GM18867 (cell line): ENCODE data around the gene CHD1.

Source experiments
- ATAC-seq: cut with Tn5 transposase; IDR thresholded peaks from one replicate; pipeline ENCODE4 v1.9.1; 2021; ENCODE audit warnings: mild to moderate bottlenecking, moderate library complexity; ENCODE audit not compliant: unreplicated experiment

Gene CHD1

DNA sequence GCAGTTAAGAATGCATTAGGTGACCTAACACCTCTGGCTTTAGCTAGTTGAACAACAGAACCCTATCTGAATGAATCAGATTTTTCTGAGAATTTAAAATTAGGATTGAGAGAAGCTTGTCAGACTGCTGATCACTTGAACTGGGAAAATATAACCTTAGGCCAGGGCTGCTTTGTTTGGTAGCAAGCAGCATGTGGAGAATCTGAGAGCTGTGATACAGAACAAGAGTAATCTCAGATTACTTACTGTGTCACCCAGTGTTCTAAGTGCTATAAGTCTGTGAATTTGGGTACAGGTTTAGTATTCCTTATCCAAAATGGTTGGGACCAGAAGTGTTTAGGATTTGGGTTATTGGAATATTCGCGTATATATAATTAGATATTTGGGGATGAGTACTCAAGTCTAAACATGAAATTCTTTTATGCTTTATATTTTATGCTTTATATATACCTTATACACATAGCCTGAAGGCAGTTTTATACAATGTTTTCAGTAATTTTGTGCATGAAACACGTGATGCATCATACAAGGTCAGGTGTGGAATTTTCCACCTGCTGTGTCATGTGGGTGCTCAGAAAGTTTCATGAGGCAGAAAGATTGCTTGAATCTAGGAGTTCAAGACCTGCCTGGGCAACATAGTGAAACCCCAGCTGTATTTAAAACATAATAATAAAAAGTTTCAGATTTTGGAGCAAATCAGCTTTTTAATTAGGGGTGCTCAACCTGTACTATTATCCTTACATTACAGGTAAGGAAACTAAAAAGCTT, 8.3 kb upstream of the CHD1 start:
- ATAC-seq = no peak

DNA sequence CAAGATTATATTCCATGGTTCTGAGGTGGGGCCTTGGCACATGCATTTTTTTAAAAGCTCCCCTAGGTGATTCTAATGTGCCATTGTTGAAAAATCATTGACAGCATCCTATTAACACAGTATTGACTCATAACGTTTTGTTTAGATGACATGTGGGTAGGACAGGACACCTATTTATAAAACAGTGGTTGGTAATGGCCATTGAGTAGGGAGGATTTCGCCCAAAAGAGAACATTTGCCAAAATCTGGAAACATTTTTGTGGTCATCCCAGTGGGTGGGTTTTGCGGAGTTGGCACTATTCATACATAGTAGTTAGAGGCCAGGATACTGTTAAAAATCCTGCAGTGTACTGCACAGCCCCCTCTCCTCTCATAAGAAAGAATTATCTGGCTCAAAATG, 6.4 kb upstream of the CHD1 start:
- no peak for ATAC-seq

DNA sequence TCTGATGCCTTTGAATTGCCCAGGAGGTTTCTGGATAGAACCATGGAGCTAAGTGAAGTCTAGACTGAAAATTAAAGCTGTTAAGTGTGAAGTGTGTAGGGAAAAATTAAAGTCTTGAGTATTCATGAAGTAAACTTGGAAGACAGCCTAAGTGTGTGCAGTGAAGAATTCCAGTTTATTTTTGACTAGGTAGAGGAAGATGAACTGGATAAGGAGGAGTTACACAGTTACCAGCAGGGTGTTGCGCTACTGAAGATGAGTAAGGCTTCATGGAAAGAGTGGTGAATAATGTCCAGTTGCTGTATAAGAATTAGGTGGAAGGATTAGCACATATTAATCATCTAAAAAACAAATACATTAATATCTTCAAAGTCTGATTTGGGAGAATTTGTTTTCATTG, 5.7 kb upstream of the CHD1 start:
- no peak for ATAC-seq

DNA sequence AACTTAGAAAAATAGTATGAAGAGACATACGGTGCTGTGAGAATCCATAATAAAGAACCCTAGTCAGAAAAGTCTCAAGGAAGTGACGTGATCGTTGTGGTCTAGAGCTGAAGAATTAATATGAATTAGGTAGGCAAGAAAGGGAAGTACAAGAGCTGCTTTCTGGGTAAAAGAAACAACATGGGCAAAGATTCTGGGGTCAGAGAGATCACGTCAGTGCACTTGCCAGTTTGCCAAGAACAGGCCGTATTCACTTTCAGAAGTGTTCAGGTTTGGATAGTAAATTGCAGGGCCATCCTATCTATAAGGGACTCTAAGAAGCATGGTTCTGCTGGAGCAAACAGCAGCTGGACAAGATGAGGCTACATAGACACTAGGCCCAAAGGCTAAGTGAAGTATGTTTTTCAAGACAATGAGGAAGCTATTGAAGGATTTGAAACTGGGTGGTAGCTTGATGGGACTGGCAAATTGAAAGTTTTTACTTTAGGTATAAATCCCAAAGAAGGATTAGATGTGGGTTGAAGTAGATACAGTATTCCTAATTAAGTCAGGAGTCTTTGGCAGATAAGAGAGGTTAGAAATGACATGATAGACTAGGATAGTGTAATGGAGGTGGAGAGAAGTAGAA, 4.8 kb upstream of the CHD1 start:
- peak; percentile 31 for ATAC-seq

DNA sequence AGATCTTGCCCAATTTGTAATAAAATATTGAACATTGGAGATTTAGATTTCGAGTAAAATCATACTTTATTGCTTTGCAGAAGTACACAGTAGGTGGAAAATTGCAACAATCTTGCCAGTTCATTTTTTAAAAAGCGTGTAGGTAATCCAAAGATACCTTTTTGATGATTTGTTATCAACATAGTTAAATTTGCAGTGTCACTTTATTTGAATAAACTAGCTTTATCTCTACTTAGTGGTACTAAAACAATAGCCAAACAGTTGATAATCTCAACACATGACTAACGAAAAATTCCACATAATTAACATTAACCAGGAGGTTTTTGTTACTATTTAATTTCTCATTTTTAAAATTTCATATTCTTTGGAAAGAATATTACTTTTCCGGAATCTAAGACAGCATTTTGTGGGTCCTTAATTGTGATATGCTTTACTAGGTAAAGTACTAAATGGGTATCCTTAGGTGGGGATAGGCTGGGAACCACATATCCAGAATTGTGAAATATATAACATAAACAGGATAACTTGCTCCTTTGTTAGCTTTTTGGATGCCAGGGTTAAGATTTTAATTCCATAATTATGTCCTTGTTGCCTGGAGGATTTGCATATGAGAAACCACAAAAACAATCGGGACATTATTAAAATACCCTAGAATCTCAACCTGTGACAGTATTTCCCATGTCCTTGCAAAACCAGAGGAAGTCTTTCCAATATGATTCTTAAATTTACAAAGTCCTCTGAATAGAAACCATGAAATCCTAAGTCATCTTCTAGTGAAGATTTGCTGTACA, 2.4 kb upstream of the CHD1 start:
- ATAC-seq = no peak

DNA sequence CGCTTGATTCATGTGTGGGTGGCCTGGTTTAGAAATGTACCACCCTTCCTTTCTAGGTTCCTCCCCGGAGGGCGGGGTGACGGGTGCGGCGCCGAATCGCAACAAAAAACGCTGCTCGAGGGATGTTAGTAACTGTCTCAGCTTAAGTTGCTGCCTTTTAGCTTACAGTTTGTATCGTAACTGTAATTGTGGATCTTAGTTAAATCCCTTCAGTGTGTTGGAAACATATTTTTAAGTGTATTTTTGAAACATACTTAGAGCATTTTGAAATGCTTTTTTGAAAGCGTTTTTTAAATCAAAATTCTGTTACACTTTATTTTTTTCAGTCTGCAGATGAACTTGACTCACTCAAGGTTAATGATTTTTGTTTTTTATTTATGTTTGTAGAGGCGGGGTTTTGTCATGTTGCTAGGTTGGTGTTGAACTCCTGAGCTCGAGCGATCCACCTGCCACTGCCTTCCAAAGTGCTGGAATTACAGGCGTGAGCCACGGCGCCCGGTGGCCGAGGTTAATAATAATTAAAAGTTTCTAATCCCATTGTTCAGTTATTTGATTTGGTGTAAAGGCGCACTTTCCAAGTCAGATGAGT, 997 bp upstream of the CHD1 start:
- no peak for ATAC-seq

DNA sequence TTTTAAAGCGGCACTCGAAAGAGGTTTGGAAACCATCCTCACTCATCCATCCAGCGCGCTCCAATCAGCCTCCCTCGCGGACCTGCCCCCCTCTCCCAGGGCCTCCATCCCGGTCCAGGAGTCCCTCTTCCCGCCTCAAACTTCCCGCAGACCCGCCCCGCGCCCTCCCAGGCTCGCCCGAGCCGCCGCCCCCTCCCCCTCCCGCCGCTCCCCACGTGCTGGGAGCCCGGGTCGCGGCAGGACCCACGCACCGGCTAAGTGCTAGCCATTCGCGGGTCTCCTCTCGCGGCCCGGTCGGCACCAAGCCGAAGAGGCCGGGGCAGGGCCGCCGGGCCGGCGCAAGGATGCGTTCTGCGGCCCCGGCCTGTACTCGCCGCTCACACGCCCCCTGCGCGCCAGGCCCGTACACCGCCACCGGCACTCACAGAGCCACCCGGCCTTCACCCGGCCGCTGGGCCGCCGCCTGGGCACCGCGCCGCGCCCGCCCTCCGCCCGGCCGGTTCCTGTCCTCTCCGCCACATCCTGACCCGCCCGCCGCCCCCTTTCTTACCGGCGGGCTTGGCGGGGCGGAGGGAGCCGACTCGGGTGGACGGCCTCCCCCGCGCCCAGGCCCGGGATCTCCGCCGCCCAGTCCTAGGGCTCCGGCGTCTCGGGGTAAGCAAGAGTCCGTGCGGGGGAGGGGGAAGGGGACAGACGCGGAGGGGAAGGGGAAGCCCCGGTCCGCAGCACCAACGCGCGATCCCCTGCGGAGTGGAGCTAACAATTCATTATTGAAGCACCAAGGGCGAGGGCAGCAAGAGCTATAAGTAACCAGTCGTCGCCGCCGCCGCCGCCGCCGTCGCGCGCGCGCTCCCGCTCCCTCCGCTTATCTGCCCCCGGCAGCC, 576 bp downstream of the CHD1 start:
- peak; percentile 30 for ATAC-seq

DNA sequence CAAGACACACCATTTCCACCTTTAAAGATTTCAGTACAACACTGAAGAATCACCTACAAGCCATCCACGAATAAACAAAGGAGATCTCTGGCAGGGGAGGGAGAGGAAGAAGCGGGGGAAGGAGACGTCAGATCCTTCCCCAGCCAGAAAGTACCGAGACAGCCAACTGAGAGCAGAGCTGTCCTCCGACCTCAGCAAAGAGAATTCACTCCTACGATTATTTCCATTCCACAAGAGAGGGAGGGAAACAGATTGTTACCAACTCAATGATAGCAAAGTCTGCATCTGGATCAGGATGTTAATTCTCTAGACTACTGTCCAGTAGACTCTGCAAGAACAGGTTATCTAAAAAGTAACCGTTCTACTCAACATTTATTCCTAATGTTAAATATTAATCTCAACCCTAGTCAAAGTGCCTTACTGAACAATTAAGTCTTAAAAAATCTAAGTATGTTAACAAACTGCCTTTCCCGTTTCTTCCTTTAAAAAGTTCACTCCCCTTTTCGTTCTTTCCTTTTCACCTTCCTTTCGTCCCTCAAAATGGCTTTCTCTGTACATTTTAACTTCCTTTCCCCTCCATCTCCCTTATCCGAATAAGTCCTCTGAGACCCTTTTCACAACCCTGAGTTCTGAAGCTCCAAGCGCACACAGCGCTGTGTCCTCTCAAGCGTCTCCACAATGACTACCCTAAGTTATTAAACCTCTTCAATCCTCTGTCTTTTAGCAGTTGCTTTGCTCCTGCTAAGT, 1.4 kb downstream of the CHD1 start:
- no peak for ATAC-seq

DNA sequence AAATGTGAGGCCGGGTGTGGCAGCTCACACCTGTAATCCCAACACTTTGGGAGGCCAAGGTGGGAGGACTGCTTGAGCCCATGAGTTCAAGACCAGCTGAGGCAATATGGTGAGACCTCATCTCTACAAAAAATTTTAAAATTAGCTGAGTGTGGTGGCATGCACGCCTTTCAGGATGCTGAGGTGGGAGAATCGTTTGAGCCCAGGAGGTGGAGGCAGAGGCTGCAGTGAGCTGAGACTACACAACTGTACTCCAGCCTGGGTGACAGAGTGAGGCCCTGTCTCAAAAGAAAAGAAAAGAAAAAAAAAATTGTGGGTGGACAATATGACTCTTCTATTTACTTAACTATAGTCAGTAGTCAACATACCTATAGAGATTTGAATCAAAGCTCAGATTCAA, 4.8 kb downstream of the CHD1 start:
- no peak for ATAC-seq

DNA sequence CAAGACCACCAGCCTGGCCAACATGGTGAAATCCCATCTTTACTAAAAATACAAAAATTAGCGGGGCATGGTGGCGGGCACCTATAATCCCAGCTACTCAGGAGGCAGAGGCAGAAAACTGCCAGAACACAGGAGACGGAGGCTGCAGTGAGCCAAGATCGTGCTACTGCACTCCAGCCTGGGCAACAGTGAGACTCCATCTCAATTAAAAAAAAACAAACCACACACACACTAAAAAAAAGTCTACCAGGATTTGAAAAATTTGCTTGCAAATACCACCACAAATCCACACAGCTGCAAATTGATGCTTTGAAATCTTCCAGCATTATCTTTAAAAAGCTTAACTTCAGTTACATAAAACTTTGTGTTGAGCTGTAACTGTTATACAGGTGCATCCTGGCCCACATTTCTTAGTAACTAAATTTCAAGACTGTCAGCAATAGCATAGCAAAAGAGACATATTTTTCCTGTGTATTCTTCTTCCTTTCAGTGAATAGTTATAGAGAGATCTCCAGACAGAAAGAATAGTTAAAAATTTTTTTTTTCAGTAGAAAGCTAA, 6.8 kb downstream of the CHD1 start:
- no peak for ATAC-seq

DNA sequence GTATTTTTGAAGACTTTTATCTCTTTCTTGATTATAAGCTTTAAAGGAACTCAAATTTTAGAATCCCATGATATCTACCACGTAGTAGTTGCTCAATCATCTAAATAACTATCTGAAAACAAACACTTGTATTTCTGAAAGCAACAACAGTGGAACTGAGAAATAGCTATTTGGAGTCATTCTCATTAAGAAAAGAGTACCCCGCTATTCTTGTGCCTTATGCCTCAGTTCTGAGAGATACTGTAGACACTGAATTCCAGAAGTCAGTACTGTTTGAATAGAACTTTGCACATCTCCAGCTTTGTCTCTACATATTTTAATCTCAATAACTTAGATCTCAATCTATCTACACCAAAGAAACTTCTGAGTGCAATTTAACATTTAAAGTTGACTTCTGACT, 11.4 kb downstream of the CHD1 start:
- peak; percentile 40 for ATAC-seq

DNA sequence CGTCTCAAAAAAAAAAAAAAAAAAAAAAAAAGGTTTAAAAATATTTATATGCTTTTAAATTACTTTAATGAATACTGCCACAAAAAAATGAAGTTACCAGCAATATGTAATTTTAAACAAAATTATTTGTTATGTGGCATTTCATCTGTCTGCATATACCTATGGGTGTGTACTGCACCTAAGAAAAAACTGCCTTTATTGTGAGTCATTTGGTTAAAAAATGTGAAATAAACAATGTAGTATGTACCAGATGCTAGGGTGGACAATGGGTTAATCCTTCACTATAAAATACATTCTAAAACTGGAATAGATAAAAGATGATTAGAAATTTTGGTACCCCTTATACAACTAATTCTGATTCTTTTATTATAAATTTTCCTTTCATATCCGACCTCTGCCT, 12.3 kb downstream of the CHD1 start:
- no peak for ATAC-seq

DNA sequence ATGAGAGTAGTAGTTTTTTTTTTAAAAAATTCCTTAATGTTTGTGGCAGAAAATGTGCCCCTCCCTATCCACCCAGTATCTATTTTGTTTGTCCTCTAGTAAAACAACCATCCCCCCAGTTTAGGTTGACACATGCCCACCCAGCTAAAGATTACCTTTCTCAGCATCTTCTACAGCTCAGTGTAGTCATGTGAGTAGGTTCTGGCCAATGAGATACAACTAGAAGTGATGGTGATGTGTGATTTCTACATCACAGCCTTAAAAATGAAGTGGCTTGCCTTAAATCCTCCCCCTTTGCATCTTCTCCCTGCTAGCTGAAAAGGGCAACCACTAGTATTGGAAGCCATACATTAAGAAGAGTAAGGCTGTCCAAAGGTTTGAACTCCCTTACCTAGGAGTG, 14.9 kb downstream of the CHD1 start:
- no peak for ATAC-seq

DNA sequence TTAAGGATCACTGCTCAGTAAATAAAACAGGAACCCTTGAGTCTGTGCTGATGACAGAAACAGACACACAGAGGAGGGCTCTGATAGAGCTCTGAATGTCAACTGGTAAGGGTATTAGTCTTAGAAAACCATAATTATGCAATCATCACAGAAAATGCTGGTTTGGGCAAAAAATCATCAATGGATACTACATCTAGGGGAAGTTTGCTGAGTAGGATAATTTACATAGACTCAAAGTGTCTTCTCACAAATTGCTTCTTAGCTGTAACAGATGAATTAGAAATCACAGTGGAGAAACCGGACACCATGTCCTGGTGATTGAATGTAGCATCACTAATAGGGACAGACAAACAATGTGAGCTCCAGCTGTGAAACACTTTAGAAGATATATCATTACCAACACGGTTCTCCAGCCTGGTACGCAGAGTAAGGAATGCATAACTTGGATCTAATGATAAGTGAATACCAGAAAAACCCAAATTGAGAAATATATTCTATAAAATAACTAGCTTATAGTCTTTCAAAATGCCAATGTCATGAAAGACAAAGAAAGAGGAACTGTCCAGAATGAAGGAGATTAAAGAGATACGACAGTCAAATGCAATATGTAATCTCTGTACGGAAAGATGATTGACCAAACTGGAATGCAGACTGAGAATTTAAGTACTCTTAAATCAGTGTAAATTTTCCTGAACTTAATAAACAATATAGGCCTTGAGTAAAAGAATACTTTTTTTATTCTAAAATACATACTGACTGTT, 17.3 kb downstream of the CHD1 start:
- ATAC-seq = no peak

DNA sequence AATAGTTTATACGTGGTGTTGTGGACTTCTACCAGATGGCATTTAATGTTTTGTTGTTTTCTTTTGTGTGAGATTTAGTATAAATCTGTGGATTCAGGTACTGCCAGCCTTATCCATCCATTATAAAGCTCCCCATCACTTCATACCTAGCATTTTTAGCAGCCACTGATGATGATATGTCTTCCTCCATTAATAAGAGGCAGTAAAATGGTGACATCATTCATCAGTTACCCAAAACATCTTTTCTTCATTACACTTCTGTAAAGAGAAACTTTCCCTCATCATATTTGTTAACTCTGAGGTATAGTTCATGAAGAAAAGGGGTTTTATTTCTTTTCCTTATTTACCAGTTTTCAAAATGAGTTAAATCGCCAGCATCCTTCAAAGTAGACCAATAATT, 19.4 kb downstream of the CHD1 start:
- no peak for ATAC-seq

DNA sequence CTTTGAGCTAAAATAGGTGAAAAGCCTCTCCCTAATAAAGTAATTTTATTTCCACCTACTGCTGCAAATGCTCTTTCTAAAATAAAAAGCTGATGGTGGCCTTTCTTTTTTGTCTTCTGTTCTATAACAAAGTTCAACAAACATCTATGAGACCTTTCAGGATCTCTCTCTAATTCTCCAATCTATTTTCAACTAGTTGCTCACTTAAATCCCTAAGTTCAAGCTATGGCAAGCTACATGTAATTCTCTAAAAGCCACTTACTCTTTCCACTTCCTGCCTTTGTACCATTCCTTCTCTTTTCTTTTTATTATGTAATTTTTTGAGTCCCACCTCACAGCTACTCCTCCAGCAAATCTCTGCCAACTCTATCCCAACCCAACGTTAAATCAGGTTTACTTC, 20.9 kb downstream of the CHD1 start:
- ATAC-seq = no peak

DNA sequence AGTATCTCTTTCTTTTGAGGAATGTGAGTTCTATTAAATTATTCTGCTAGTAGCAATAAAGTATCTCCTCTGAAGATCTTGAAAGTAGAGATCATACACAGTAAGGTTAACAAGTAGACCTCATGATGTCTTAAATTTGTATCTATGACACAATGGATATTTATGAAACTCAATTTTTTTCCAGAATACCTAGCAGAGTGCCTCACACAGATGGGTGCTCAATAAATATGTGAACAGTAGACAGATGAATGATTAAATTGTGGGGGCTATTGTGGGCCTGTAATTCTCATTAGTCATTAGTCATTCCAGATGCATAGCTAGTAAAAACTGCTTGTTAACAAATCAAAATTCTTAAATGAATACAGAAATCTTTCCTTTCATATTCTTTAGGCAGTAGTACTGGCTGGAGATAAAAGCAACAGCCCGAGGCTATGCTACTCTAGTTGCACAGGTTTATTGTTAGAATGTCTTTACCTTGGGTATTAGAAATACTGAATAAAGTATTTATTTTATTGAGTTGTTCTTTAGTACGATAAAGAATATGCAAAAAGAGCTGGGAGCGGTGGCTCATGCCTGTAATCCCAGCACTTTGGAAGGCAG, 22.0 kb downstream of the CHD1 start:
- no peak for ATAC-seq

DNA sequence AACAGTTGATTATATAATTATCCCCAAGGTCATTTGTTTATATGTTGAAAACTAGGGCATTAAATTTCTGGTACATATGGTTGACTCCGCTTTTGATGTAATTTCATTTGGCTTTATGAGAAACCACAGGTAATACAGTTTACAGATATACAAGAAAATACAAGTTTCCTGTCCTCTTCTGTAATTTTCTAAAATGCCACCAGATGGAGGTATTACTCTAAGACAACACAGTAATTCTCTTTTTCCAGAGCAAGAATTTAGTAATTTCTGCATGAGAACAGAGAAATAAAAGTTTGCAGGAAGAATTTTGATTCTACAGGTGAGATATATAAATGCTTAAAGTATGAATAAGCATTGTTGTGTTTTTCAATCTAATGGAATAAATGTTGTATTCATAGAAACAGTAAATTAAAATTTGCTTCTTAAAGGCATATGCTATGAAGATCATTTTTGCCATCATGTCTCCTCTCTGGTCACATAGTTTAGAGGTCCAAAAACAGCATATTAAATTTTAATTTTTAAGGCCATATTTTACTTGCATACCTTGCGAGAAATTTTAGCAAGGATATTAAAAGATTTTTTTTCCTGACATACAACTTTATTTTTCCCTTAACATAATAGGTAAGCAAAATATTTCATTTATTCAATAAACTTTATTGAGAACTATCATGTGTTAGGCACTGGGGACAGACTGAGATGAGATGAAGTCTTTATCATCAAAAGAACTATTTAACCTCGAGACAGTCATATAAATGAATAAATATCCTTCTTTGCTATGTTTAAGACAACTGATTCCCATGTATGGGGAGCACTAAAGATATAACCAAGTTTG, 22.7 kb downstream of the CHD1 start:
- ATAC-seq = peak; percentile 64
